WTC11 (cell line): ENCODE data around the gene LDLRAD4. TPM values are rescaled to one million over a fixed set of nuclear protein-coding genes. Genes with fewer than 3 reads are reported as not detected.

Experiments
- ATAC-seq: fragments of 200-7000 bp; cut with Tn5 transposase; 2 replicates; pipeline ENCODE4 v1.10.0; 2021; ENCODE audit warnings: mild to moderate bottlenecking, moderate library complexity
- CTCF ChIA-PET: fragments of 300-600 bp; sonication (Branson Sonifier 250); formaldehyde crosslinking; loops from one replicate; lab custom pipeline; 2021; ENCODE audit warnings: antibody characterized with exemption; lab: Charles Lee
- POLR2A ChIA-PET: fragments of 350-600 bp; sonication (Branson Sonifier 250); formaldehyde crosslinking; loops from one replicate; lab custom pipeline; 2021; ENCODE audit warnings: antibody characterized with exemption; lab: Charles Lee
- DNase-seq: peaks from one replicate; pipeline ENCODE4 v3.0.0; 2021; ENCODE audit warnings: low spot score
- H3K27ac Mint-ChIP-seq: 2 replicates; pipeline ENCODE4 v1.8.0; 2021; ENCODE audit warnings: mixed read lengths
- H3K27me3 Mint-ChIP-seq: 2 replicates; pipeline ENCODE4 v1.8.0; 2021; ENCODE audit warnings: low read depth, mild to moderate bottlenecking, moderate library complexity, mixed read lengths
- H3K36me3 Mint-ChIP-seq: 2 replicates; pipeline ENCODE4 v1.8.0; 2021; ENCODE audit warnings: mixed read lengths
- H3K4me1 Mint-ChIP-seq: 2 replicates; pipeline ENCODE4 v1.8.0; 2022; ENCODE audit warnings: mixed read lengths
- H3K4me3 Mint-ChIP-seq: 2 replicates; pipeline ENCODE4 v1.8.0; 2021; ENCODE audit warnings: mild to moderate bottlenecking, moderate library complexity, mixed read lengths
- H3K9me3 Mint-ChIP-seq: 2 replicates; pipeline ENCODE4 v1.8.0; 2021; ENCODE audit warnings: mixed read lengths
- AR ChIP-seq: fragments of 250-450 bp; sonication (Bioruptor Pico); IDR thresholded peaks from 2 replicates; pipeline ENCODE4 v1.9.0; 2021; ENCODE audit warnings: mild to moderate bottlenecking
- ATF1 ChIP-seq: sonication (generic); formaldehyde crosslinking; IDR thresholded peaks from 2 replicates; pipeline ENCODE4 v1.8.1; 2023; ENCODE audit warnings: mild to moderate bottlenecking, moderate library complexity, missing genetic modification reagents
- CBFB ChIP-seq: sonication (generic); formaldehyde crosslinking; IDR thresholded peaks from 2 replicates; pipeline ENCODE4 v1.8.1; 2022; ENCODE audit warnings: mild to moderate bottlenecking, low read depth, missing genetic modification reagents
- CREM ChIP-seq: sonication (generic); formaldehyde crosslinking; IDR thresholded peaks from 2 replicates; pipeline ENCODE4 v1.8.1; 2022; ENCODE audit warnings: mild to moderate bottlenecking, missing genetic modification reagents, moderate library complexity
- ETV6 ChIP-seq: sonication (generic); formaldehyde crosslinking; IDR thresholded peaks from 2 replicates; pipeline ENCODE4 v1.8.1; 2022; ENCODE audit warnings: mild to moderate bottlenecking, missing genetic modification reagents
- FOXJ3 ChIP-seq: sonication (generic); formaldehyde crosslinking; IDR thresholded peaks from 2 replicates; pipeline ENCODE4 v1.9.0; 2021; ENCODE audit warnings: missing genetic modification reagents, mild to moderate bottlenecking, borderline replicate concordance
- IRF2 ChIP-seq: sonication (generic); formaldehyde crosslinking; IDR thresholded peaks from 2 replicates; pipeline ENCODE4 v1.8.0; 2022; ENCODE audit warnings: low read depth, missing genetic modification reagents, borderline replicate concordance
- MAX ChIP-seq: sonication (generic); formaldehyde crosslinking; IDR thresholded peaks from 2 replicates; pipeline ENCODE4 v1.8.0; 2022; ENCODE audit warnings: mild to moderate bottlenecking, missing genetic modification reagents
- OVOL2 ChIP-seq: fragments of 250-450 bp; sonication (Bioruptor Pico); IDR thresholded peaks from 2 replicates; pipeline ENCODE4 v1.9.0; 2021; ENCODE audit warnings: mild to moderate bottlenecking, borderline replicate concordance
- RORB ChIP-seq: fragments of 250-450 bp; sonication (Bioruptor Pico); IDR thresholded peaks from 2 replicates; pipeline ENCODE4 v1.9.0; 2021; ENCODE audit warnings: mild to moderate bottlenecking
- SOX15 ChIP-seq: fragments of 250-450 bp; sonication (Bioruptor Pico); IDR thresholded peaks from 2 replicates; pipeline ENCODE4 v1.9.0; 2021; ENCODE audit warnings: mild to moderate bottlenecking
- USF1 ChIP-seq: sonication (generic); formaldehyde crosslinking; IDR thresholded peaks from 2 replicates; pipeline ENCODE4 v1.8.0; 2022; ENCODE audit warnings: mild to moderate bottlenecking, missing genetic modification reagents
- ZNF317 ChIP-seq: sonication (generic); formaldehyde crosslinking; IDR thresholded peaks from 2 replicates; pipeline ENCODE4 v1.8.1; 2023; ENCODE audit warnings: low read depth, mild to moderate bottlenecking, moderate library complexity, missing genetic modification reagents, borderline replicate concordance
- total RNA-seq: library from RNA; stranded (reverse); gene quantifications from 3 replicates; pipeline ENCODE4 v1.2.3, GENCODE V29; 2021
- TF ChIP-seq, protein P1 (sequence below): sonication (generic); formaldehyde crosslinking; IDR thresholded peaks from 2 replicates; pipeline ENCODE4 v1.8.0; 2022; ENCODE audit warnings: mild to moderate bottlenecking, missing genetic modification reagents
- TF ChIP-seq, protein P2 (sequence below): fragments of 250-450 bp; sonication (Bioruptor Pico); IDR thresholded peaks from 2 replicates; pipeline ENCODE4 v1.8.0; 2021; ENCODE audit warnings: mild to moderate bottlenecking
- TF ChIP-seq, protein P3 (sequence below): fragments of 250-450 bp; sonication (Bioruptor Pico); IDR thresholded peaks from 2 replicates; pipeline ENCODE4 v1.9.0; 2021; ENCODE audit warnings: mild to moderate bottlenecking, borderline replicate concordance
- TF ChIP-seq, protein P4 (sequence below): sonication (generic); formaldehyde crosslinking; IDR thresholded peaks from 2 replicates; pipeline ENCODE4 v1.8.1; 2023; ENCODE audit warnings: mild to moderate bottlenecking, moderate library complexity, missing genetic modification reagents
- TF ChIP-seq, protein P5 (sequence below): sonication (generic); formaldehyde crosslinking; conservative IDR thresholded peaks from 2 replicates; pipeline ENCODE4 v1.8.1; 2022; ENCODE audit warnings: mild to moderate bottlenecking, missing genetic modification reagents

The LDLRAD4 gene
- total RNA-seq, 1 experiment from 2014 or later, result 6.2 TPM

DNA sequence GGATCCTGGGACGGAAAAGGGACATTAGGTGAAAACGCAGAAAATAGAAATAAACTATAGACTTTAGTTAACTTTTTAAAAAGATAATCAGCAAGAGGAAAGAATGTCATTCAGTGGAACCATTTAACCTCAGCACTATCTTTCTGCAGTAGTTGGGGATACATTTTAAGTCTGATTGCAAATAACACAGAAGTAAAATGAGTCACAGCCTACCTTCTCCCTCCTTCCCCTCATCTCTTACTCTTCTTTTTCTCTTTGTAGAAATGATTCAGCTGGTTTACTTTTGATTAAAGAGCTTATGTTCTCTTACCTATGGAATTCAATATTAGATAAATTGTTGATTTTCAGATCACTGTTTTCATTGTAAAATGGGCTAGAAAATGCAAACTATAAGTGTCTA is 336.6 kb downstream of the LDLRAD4 start (continued):
- TF ChIP-seq, protein P1, sequence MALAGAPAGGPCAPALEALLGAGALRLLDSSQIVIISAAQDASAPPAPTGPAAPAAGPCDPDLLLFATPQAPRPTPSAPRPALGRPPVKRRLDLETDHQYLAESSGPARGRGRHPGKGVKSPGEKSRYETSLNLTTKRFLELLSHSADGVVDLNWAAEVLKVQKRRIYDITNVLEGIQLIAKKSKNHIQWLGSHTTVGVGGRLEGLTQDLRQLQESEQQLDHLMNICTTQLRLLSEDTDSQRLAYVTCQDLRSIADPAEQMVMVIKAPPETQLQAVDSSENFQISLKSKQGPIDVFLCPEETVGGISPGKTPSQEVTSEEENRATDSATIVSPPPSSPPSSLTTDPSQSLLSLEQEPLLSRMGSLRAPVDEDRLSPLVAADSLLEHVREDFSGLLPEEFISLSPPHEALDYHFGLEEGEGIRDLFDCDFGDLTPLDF (CRISPR knock-in tag), result no peak
- no peak for TF ChIP-seq FOXJ3
- TF ChIP-seq, protein P2, sequence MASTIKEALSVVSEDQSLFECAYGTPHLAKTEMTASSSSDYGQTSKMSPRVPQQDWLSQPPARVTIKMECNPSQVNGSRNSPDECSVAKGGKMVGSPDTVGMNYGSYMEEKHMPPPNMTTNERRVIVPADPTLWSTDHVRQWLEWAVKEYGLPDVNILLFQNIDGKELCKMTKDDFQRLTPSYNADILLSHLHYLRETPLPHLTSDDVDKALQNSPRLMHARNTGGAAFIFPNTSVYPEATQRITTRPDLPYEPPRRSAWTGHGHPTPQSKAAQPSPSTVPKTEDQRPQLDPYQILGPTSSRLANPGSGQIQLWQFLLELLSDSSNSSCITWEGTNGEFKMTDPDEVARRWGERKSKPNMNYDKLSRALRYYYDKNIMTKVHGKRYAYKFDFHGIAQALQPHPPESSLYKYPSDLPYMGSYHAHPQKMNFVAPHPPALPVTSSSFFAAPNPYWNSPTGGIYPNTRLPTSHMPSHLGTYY (CRISPR knock-in tag), result no peak
- TF ChIP-seq MAX (CRISPR knock-in tag), result no peak
- no peak for TF ChIP-seq IRF2 (CRISPR knock-in tag)
- TF ChIP-seq OVOL2 (CRISPR knock-in tag), result no peak
- TF ChIP-seq, protein P3, sequence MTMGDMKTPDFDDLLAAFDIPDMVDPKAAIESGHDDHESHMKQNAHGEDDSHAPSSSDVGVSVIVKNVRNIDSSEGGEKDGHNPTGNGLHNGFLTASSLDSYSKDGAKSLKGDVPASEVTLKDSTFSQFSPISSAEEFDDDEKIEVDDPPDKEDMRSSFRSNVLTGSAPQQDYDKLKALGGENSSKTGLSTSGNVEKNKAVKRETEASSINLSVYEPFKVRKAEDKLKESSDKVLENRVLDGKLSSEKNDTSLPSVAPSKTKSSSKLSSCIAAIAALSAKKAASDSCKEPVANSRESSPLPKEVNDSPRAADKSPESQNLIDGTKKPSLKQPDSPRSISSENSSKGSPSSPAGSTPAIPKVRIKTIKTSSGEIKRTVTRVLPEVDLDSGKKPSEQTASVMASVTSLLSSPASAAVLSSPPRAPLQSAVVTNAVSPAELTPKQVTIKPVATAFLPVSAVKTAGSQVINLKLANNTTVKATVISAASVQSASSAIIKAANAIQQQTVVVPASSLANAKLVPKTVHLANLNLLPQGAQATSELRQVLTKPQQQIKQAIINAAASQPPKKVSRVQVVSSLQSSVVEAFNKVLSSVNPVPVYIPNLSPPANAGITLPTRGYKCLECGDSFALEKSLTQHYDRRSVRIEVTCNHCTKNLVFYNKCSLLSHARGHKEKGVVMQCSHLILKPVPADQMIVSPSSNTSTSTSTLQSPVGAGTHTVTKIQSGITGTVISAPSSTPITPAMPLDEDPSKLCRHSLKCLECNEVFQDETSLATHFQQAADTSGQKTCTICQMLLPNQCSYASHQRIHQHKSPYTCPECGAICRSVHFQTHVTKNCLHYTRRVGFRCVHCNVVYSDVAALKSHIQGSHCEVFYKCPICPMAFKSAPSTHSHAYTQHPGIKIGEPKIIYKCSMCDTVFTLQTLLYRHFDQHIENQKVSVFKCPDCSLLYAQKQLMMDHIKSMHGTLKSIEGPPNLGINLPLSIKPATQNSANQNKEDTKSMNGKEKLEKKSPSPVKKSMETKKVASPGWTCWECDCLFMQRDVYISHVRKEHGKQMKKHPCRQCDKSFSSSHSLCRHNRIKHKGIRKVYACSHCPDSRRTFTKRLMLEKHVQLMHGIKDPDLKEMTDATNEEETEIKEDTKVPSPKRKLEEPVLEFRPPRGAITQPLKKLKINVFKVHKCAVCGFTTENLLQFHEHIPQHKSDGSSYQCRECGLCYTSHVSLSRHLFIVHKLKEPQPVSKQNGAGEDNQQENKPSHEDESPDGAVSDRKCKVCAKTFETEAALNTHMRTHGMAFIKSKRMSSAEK (CRISPR knock-in tag), result no peak
- no peak for TF ChIP-seq CBFB (CRISPR knock-in tag)

DNA sequence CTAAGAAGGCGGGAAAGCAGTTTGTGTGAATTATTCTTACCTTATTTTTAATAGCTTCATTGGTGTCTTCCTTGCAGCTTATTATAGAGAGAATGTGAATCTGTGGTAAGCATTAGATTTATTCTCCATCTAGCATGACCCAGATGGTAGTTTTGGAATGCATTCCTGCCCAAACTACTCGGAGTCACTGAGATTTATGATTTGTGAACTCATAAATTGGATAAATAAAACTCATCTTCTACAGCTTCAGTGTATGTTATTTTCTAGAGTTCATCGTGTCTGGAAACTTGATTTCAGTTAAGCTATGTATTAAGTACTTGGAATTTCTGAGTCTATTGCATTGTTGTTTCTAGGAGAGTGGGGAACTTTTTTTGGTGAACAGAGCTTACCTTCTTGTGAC is 337.3 kb downstream of the LDLRAD4 start:
- no peak for DNase-seq
- CTCF ChIA-PET, result no interaction called here
- Mint-ChIP-seq H3K9me3 (no peaks in the 10 kb centered on the region), H3K4me1 (peaks cover 2% of the 10 kb centered on the region; the same call in 1 of the 2 replicates), H3K36me3 (no peaks in the 10 kb centered on the region), H3K27me3 (no peaks in the 10 kb centered on the region), H3K27ac (no peak overlapping the region), H3K4me3 (no peak overlapping the region)
- POLR2A ChIA-PET, result no interaction called here
- no peak for TF ChIP-seq USF1 (CRISPR knock-in tag)
- no peak for TF ChIP-seq AR
- ATAC-seq, result no peak

GRCh38 chr18:13556502-13556901 is 337.9 kb downstream of the LDLRAD4 start:
- CTCF ChIA-PET, result interaction anchor here (1.2 kb wide), 1 partner anchor 252 kb away, joined by 3 read pairs; no protein-coding TSS in a partner anchor
- ATAC-seq (no peak), DNase-seq (no peak)
- H3K27ac Mint-ChIP-seq, result no peak overlapping the region
- H3K4me1 Mint-ChIP-seq, result peaks cover 2% of the 10 kb centered on the region; the same call in 1 of the 2 replicates
- POLR2A ChIA-PET, result no interaction called here
- no peak overlapping the region for H3K4me3 Mint-ChIP-seq
- no peaks in the 10 kb centered on the region for H3K27me3 Mint-ChIP-seq
- H3K9me3 Mint-ChIP-seq, result no peaks in the 10 kb centered on the region
- no peaks in the 10 kb centered on the region for H3K36me3 Mint-ChIP-seq
- TF ChIP-seq CREM (CRISPR knock-in tag) (no peak), OVOL2 (CRISPR knock-in tag) (no peak), SOX15 (CRISPR knock-in tag) (no peak), MAX (CRISPR knock-in tag) (no peak), ETV6 (CRISPR knock-in tag) (no peak), RORB (CRISPR knock-in tag) (no peak), ATF1 (no peak), ZNF317 (CRISPR knock-in tag) (no peak)
- TF ChIP-seq, protein P1 (CRISPR knock-in tag), result no peak
- TF ChIP-seq, protein P4, sequence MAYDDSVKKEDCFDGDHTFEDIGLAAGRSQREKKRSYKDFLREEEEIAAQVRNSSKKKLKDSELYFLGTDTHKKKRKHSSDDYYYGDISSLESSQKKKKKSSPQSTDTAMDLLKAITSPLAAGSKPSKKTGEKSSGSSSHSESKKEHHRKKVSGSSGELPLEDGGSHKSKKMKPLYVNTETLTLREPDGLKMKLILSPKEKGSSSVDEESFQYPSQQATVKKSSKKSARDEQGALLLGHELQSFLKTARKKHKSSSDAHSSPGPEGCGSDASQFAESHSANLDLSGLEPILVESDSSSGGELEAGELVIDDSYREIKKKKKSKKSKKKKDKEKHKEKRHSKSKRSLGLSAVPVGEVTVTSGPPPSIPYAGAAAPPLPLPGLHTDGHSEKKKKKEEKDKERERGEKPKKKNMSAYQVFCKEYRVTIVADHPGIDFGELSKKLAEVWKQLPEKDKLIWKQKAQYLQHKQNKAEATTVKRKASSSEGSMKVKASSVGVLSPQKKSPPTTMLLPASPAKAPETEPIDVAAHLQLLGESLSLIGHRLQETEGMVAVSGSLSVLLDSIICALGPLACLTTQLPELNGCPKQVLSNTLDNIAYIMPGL, result no peak
- TF ChIP-seq, protein P5, sequence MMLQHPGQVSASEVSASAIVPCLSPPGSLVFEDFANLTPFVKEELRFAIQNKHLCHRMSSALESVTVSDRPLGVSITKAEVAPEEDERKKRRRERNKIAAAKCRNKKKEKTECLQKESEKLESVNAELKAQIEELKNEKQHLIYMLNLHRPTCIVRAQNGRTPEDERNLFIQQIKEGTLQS (CRISPR knock-in tag), result no peak
